Right lobe of liver (tissue), 6 donors: ENCODE measurements around the gene FSHR. TPM values are rescaled to one million over a fixed set of nuclear protein-coding genes. Genes with fewer than 3 reads are reported as not detected.

ENCODE experiments used
- ATAC-seq, 4 donors: fragments of 200-7000 bp; cut with Tn5 transposase; one replicate each; pipeline ENCODE4 v1.9.1; 2020; ENCODE audit warnings: mild to moderate bottlenecking in 4 of 4, moderate library complexity in 4 of 4
- DNase-seq, 3 donors: peaks; one replicate each; pipeline ENCODE4 v3.0.0-alpha.2; 2020
- H3K27ac ChIP-seq, 3 donors: fragments of 200-600 bp; one replicate each; pipeline ENCODE4 v1.8.0; 2022
- H3K27me3 ChIP-seq, 2 donors: fragments of 200-600 bp; one replicate each; pipeline ENCODE4 v1.8.0; 2022
- H3K36me3 ChIP-seq, 4 donors: fragments of 200-600 bp; sonication (generic) in 1 of 4; one replicate each; pipeline versions ENCODE4 v1.5.1 to v1.8.0; 2017 to 2022; ENCODE audit warnings: control low read depth in 1 of 4
- H3K4me1 ChIP-seq, 4 donors: fragments of 200-600 bp; sonication (generic) in 1 of 4; one replicate each; pipeline versions ENCODE4 v1.5.1 to v1.8.0; 2017 to 2022; ENCODE audit warnings: control low read depth in 1 of 4
- H3K4me3 ChIP-seq, 3 donors: fragments of 200-600 bp; one replicate each; pipeline ENCODE4 v1.8.0; 2022
- H3K9me3 ChIP-seq, 4 donors: fragments of 200-600 bp; sonication (generic) in 1 of 4; one replicate each; pipeline versions ENCODE4 v1.5.1 to v1.8.0; 2017 to 2022; ENCODE audit warnings: control low read depth in 1 of 4
- POLR2A ChIP-seq: fragments of 450-650 bp; IDR thresholded peaks from one replicate; pipeline ENCODE4 v1.6.1; 2017; ENCODE audit warnings: antibody characterized with exemption, mild to moderate bottlenecking
- WGBS: methylation state at CpG from one replicate; pipeline ENCODE4 v1.1.6; 2018; ENCODE audit warnings: low coverage, low lambda C conversion rate; ENCODE audit not compliant: insufficient coverage; ENCODE audit errors: missing lambda C conversion rate; 5-methylcytosine and 5-hydroxymethylcytosine counted together
- intact Hi-C, 2 donors: fragments of 100-400 bp; cut with DNase I; formaldehyde crosslinking; loops; one replicate each; pipeline versions ENCODE4 v1.11.2 to v1.14.1; 2022
- total RNA-seq, 6 experiments: library from RNA; depleted of rRNA in 2 of 6; stranded (reverse); fragments of >200 nt in 2 of 6; fragmentation: NEBNext Ultra II Directional in 3 of 6; extraction: Animal tissue kit (Norgen Biotek cat#: 25700) in 3 of 6; gene quantifications; one replicate each; pipeline versions ENCODE4 v1.1.0 to v1.2.4, GENCODE V29; 2016 to 2023
- TF ChIP-seq, protein P1 (sequence below), 4 donors: fragments of 200-600 bp in 3 of 4; fragments of 450-650 bp in 1 of 4; IDR thresholded peaks; one replicate each; pipeline versions ENCODE4 v1.5.1 to v1.8.0; 2016 to 2022; ENCODE audit warnings: antibody characterized with exemption in 4 of 4, mild to moderate bottlenecking in 2 of 4
- donor health status: DM: no; HTN: yes; CAD: no.
- donor health status: DM: no; HTN: no; CAD: no.
- donor health status: DM: no; HTN: no; CAD: no.
- donor health status: DM: no; HTN: yes; CAD: no.
- donor health status: DM: no; HTN: yes; CAD: no.

The FSHR gene
- total RNA-seq, 6 experiments from 2014 or later, result 0.06 TPM; not detected in 5

DNA sequence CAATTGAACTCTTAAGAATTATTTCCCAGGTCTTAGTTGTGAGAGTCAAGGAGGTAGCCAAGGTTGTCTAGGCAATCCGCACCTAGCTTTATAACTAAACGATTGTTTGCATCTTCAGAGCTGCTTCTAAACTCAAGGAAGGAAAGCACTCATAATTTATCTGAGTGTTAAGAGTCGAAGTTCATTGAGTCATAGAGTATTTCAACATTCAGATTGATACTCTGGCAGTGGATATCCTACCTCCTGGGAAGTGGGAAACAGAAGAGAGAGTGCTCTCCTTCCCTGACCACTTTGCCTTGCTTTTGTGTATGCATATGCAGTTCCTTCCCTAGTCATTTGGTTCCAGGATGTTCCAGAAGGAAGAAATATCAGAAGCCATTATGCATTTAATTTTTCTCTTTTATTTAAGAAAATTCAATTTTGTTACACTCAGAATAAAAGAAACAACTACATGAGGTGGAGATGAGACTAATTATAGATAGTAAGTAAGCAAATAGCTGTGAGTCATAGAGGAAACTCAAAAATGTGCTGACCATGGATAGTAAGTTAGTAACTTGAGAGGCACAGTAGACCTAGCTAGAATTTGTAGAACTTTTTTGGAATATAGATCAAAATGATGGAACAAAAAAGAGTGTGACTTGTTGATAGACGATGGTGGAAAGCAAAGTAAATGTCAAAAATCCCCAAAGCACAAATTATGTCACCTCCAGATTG, 35.4 kb upstream of the FSHR start:
- intact Hi-C loops, result no loop called here

DNA sequence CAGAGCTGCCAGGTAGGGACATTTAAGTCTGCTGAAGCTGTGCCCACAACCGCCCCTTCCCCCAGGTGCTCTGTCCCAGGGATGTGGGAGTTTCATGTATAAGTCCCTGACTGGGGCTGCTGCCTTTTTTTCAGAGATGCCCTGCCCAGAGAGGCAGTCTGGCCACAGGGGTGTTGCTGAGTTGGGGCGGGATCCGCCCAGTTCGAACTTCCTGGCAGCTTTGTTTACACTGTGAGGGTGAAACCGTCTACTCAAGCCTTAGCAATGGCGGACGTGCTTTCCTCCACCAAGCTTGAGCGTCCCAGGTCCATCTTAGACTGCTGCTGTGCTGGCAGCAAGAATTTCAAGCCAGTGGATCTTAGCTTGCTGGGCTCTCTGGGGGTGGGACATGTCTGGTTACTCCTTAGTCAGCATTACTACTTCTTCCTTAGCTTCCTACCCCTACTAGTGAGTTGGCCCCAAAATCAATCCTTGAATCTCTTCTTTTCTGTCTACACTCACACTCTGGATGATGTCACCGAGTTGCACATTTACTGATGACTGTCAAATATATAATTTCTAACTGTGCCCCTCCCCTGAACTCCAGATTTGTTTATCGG, 31.8 kb upstream of the FSHR start:
- TF ChIP-seq, protein P1, sequence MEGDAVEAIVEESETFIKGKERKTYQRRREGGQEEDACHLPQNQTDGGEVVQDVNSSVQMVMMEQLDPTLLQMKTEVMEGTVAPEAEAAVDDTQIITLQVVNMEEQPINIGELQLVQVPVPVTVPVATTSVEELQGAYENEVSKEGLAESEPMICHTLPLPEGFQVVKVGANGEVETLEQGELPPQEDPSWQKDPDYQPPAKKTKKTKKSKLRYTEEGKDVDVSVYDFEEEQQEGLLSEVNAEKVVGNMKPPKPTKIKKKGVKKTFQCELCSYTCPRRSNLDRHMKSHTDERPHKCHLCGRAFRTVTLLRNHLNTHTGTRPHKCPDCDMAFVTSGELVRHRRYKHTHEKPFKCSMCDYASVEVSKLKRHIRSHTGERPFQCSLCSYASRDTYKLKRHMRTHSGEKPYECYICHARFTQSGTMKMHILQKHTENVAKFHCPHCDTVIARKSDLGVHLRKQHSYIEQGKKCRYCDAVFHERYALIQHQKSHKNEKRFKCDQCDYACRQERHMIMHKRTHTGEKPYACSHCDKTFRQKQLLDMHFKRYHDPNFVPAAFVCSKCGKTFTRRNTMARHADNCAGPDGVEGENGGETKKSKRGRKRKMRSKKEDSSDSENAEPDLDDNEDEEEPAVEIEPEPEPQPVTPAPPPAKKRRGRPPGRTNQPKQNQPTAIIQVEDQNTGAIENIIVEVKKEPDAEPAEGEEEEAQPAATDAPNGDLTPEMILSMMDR (IDR thresholded peaks at IDR 0.05), result no peak
- no peak for TF ChIP-seq POLR2A
- H3K4me3 ChIP-seq, result no peak overlapping the region
- DNase-seq, result peak in 1 of 3 donors; percentile 26
- no peaks in the 10 kb centered on the region for H3K27me3 ChIP-seq
- no peak overlapping the region for H3K27ac ChIP-seq
- no peaks in the 10 kb centered on the region for H3K9me3 ChIP-seq
- intact Hi-C loops, result no loop called here
- WGBS, result 48% methylated on average over 4 of the region's 10 CpGs
- H3K36me3 ChIP-seq, result no peaks in the 10 kb centered on the region
- H3K4me1 ChIP-seq, result no peaks in the 10 kb centered on the region
- ATAC-seq, result no peak

More for the DNA sequence above, 35.4 kb upstream of the FSHR start:
- DNase-seq, result no peak
- H3K27ac ChIP-seq, result no peak overlapping the region
- no peak for ATAC-seq
- no peaks in the 10 kb centered on the region for H3K9me3 ChIP-seq
- no peaks in the 10 kb centered on the region for H3K36me3 ChIP-seq
- H3K4me1 ChIP-seq, result no peaks in the 10 kb centered on the region
- H3K27me3 ChIP-seq, result no peaks in the 10 kb centered on the region
- TF ChIP-seq POLR2A, result no peak
- TF ChIP-seq, protein P1 (IDR thresholded peaks at IDR 0.05), result no peak
- H3K4me3 ChIP-seq, result no peak overlapping the region
- WGBS, result 30% methylated on average over 4 of the region's 4 CpGs

DNA sequence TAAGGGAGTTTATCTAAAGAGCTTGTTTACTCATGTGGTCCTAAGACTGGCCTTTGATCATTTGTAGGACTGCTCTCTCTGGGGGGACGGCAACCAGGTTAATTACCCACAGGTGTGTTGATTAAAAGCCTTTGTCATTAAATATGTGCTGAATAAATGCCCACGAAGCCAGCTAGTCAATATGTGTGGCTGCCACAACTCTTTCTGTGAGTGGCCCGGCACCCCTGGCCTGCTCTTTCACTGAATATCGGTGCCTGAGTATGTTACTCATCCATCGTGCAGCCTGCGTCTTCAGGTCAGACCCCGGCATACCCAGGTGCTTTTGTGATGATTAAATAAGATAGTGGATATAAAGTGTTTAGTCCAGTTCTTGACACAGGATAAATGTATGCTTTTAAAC, 24.3 kb upstream of the FSHR start:
- no peak overlapping the region for H3K27ac ChIP-seq
- no peak for DNase-seq
- H3K27me3 ChIP-seq, result no peaks in the 10 kb centered on the region
- intact Hi-C loops, result no loop called here
- no peaks in the 10 kb centered on the region for H3K9me3 ChIP-seq
- TF ChIP-seq, protein P1 (IDR thresholded peaks at IDR 0.05), result no peak
- TF ChIP-seq POLR2A, result no peak
- WGBS, result 32% methylated on average over 3 of the region's 7 CpGs
- H3K4me3 ChIP-seq, result no peak overlapping the region
- H3K36me3 ChIP-seq, result no peaks in the 10 kb centered on the region
- no peaks in the 10 kb centered on the region for H3K4me1 ChIP-seq
- ATAC-seq, result no peak

DNA sequence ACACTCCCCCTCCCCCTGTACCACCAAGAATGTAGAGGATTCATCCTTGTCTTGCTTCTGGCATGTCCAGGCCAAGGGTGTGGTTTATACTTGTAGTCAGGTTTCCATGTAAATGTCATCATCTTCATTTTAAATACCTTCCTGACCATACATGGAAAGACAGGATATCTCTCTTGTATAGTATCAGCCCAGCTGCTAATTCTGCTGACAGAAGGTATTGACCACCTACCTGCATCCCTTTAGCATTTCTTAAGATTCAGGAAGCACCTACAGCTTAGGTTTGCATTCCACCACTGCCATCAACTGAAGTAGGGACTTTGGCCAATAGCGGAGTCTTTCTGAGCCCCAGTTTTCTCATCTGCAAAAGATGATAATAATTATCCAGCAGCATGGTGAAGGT, 22.9 kb upstream of the FSHR start:
- H3K27ac ChIP-seq, result no peak overlapping the region
- intact Hi-C loops, result no loop called here
- no peaks in the 10 kb centered on the region for H3K27me3 ChIP-seq
- ATAC-seq (no peak), DNase-seq (no peak)
- H3K9me3 ChIP-seq, result no peaks in the 10 kb centered on the region
- no peaks in the 10 kb centered on the region for H3K36me3 ChIP-seq
- no peak for TF ChIP-seq POLR2A
- no peaks in the 10 kb centered on the region for H3K4me1 ChIP-seq
- no peak overlapping the region for H3K4me3 ChIP-seq
- 100% methylated on average over 1 of the region's 1 CpG for WGBS

DNA sequence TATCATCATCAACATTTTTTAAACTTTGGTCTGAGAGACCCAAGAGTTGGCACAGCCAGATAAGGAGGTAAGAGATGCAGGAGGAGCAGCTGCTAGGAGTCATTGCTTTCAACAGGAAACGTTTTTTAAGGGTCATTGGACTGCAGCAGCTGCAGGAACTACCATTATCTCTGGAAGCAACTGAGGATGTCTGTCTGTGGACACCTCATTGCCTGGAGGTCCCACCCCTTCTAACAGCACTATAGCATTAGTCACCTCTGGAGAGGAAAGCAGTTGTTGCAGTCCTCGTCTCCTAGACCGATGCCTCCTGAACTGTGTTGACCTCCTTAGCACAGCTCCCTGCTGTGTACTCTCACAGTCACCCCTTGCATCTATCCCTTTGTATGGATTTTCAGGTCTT, 21.5 kb upstream of the FSHR start:
- no peak for TF ChIP-seq POLR2A
- TF ChIP-seq, protein P1 (IDR thresholded peaks at IDR 0.05), result no peak
- no peak overlapping the region for H3K4me3 ChIP-seq
- H3K27ac ChIP-seq, result no peak overlapping the region
- H3K27me3 ChIP-seq, result no peaks in the 10 kb centered on the region
- ATAC-seq (no peak), DNase-seq (no peak)
- no peaks in the 10 kb centered on the region for H3K4me1 ChIP-seq
- no peaks in the 10 kb centered on the region for H3K9me3 ChIP-seq
- intact Hi-C loops, result no loop called here
- no peaks in the 10 kb centered on the region for H3K36me3 ChIP-seq
- 51% methylated on average over 3 of the region's 3 CpGs for WGBS
